ENCODE results near the gene LIMD2.
"Not testable (repeated sequence)": the region's sequence is repeated elsewhere in the genome, so short reads cannot be mapped to it uniquely, and the experiment has no call there.

LIMD2 gene

GRCh38 chr17:63699638-63700527 is at the start of gene LIMD2:
TSS of gene LIMD2 (minus strand) at chr17:63700125. CDS start at chr17:63699298, 827 bp downstream.
- TF ChIP-seq, protein P1, sequence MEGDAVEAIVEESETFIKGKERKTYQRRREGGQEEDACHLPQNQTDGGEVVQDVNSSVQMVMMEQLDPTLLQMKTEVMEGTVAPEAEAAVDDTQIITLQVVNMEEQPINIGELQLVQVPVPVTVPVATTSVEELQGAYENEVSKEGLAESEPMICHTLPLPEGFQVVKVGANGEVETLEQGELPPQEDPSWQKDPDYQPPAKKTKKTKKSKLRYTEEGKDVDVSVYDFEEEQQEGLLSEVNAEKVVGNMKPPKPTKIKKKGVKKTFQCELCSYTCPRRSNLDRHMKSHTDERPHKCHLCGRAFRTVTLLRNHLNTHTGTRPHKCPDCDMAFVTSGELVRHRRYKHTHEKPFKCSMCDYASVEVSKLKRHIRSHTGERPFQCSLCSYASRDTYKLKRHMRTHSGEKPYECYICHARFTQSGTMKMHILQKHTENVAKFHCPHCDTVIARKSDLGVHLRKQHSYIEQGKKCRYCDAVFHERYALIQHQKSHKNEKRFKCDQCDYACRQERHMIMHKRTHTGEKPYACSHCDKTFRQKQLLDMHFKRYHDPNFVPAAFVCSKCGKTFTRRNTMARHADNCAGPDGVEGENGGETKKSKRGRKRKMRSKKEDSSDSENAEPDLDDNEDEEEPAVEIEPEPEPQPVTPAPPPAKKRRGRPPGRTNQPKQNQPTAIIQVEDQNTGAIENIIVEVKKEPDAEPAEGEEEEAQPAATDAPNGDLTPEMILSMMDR (conservative IDR thresholded peaks at IDR 0.05; ENCODE audit: low read depth, low read length), result no peak
- no peak for DNase-seq (ENCODE audit: low read depth)
- peak within 1 kb of the TSS; percentile 61 for H3K4me3 ChIP-seq (ENCODE audit: low read depth, low read length)

- TF ChIP-seq, protein P1 (conservative IDR thresholded peaks at IDR 0.05; ENCODE audit: low read depth, low read length), result no peak
- peak within 1 kb of the TSS; percentile 91 for H3K4me3 ChIP-seq (ENCODE audit: low read depth, low read length)
- DNase-seq (ENCODE audit: low read depth), result peak; percentile 98
Measured at GRCh38 chr17:63741408-63742173, 41.7 kb upstream of the LIMD2 start, which contains the start of gene STRADA. TSS of gene STRADA (minus strand) at chr17:63741799. CDS start at chr17:63728369, 13,430 bp downstream.

- DNase-seq (ENCODE audit: low read depth), result no peak
- TF ChIP-seq, protein P1 (conservative IDR thresholded peaks at IDR 0.05; ENCODE audit: low read depth, low read length), result no peak
- H3K4me3 ChIP-seq (ENCODE audit: low read depth, low read length), result peak overlapping the region; percentile 91
Measured at GRCh38 chr17:63741143-63741407, 41.1 kb upstream of the LIMD2 start.

DNA sequence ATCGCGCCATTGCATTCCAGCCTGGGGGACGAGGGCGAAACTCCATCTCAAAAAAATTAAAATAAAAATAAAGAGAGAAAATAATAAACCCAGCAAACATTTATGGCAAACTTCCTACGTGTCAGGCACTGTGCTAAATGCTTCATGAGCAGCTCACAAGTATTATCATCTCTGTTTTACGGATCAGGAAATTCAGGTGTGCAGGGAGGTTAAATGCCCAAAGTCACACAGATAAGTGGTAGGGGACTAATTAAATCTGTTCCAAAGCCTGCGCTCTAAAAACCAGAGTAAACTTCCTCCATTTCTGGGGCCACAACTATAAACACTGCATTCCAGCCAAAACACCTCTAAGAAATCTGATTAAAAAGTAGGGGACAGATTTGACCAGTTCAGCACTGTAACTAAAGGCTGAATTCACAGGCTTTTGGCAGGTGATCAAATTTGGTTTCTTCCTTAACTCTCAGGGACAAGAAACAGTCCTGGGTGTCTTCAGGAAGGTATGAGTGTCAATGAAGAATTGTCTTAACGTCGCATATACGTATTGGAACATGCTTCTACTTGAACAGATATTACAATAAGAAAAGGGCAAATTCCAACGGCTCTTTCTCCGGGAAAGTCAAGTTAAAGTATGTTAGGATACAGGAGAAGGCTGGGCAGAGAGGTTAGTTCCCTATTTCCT is 40.7 kb upstream of the LIMD2 start:
- peak; percentile 7 for DNase-seq (ENCODE audit: low read depth)
- peak overlapping the region; percentile 91 for H3K4me3 ChIP-seq (ENCODE audit: low read depth, low read length)
- TF ChIP-seq, protein P1 (conservative IDR thresholded peaks at IDR 0.05; ENCODE audit: low read depth, low read length), result no peak

- DNase-seq (ENCODE audit: low read depth), result no peak
- no peak overlapping the region for H3K4me3 ChIP-seq (ENCODE audit: low read depth, low read length)
- TF ChIP-seq, protein P1 (conservative IDR thresholded peaks at IDR 0.05; ENCODE audit: low read depth, low read length), result no peak
Measured at GRCh38 chr17:63735691-63736090, 35.8 kb upstream of the LIMD2 start.

DNA sequence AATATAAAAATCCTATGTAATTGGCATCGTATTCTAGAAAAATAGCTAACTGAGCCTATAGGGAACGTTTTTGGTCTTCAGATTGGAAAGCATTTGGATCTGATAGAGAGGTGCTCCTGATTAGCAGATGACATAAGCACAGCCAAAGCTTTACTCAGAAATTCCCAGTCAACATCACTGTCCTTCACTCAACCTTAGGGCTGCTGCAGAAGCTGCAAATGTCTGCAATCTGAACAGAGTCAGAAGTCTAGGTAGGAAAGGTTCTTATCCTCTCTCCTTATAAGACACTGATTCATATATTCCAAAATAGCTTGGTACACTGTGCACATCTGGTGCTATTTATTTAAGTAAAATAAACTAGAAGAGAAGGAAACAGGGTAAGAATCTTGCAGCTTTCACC is 22.5 kb upstream of the LIMD2 start:
- TF ChIP-seq, protein P1 (conservative IDR thresholded peaks at IDR 0.05; ENCODE audit: low read depth, low read length), result no peak
- no peak for DNase-seq (ENCODE audit: low read depth)
- no peak overlapping the region for H3K4me3 ChIP-seq (ENCODE audit: low read depth, low read length)

GRCh38 chr17:63720194-63720593 is 20.3 kb upstream of the LIMD2 start:
- not testable (repeated sequence) for H3K4me3 ChIP-seq (ENCODE audit: low read depth, low read length); DNase-seq (ENCODE audit: low read depth)
